NCI-H1092 treated with DMSO at 0.1 percent for 48 hours (cell line): ENCODE measurements around the gene PPP2R2D.

ENCODE experiments used
- DNase-seq: peaks from one replicate; lab custom pipeline; 2025; lab: John Stamatoyannopoulos, UW

PPP2R2D gene

DNA sequence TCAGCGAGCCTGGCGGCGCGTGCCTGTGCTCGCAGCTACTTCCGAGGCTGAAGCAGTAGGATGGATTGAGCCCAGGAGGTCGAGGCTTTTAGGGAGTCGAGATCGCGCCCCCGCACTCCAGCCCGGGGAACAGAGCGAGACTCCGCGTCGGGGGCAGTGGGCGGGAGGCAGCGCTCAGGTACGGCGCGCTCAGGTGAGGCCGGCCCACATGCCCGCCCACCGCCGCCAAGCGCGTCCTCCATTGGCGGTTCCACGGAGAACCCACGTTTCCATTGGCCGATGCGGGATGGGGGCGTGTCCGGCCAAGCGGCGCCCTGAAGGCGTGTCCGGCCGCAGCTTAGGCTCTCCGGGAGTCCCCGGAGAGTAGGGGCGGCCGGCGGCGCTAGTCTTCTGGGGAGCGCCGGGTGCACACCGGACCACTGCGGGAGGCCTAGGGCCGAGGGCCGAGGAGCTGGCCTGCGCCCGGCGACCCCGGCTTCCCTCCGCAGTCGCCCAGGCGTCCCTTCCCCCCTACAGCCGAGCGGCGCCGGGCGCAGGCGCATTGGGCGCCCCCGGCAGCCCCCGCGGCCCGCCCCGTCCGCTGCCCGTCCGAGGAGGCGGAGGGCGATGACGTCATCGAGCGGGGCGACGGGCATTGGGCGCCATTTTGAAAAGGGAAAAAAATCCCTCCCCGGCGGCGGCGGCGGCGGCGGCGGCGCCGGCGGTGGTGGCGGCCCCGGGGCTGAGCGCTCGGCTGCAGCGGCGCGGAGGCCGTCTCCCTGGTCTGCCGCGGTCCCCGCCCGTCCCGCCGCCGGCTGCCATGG lies at the start of gene PPP2R2D:
Gene PPP2R2D (plus strand): TSS at position 659 of the 803 bp plus-strand sequence. CDS start 141 bp downstream, at position 800.
- peak; percentile 83 for DNase-seq

DNA sequence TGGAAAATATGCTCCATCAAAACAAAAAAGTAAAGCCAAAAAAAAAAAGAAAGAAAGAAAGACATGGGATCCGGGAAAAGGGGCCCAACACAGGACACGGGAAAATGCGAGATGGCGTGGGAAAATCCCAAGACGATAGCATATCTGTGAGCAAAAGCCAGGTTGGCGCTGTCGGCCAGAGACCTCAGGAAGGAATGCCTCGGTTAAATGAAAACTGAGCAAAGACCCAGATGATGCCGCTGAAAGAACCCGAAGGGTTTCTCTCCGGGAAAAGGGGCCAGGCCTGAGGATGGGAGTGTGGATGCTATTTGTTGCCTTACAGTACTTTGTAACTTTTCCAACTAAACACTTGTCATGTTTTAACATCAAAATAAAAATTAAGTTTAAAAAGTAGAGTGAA lies 49.5 kb upstream of the PPP2R2D start:
- DNase-seq, result no peak

DNA sequence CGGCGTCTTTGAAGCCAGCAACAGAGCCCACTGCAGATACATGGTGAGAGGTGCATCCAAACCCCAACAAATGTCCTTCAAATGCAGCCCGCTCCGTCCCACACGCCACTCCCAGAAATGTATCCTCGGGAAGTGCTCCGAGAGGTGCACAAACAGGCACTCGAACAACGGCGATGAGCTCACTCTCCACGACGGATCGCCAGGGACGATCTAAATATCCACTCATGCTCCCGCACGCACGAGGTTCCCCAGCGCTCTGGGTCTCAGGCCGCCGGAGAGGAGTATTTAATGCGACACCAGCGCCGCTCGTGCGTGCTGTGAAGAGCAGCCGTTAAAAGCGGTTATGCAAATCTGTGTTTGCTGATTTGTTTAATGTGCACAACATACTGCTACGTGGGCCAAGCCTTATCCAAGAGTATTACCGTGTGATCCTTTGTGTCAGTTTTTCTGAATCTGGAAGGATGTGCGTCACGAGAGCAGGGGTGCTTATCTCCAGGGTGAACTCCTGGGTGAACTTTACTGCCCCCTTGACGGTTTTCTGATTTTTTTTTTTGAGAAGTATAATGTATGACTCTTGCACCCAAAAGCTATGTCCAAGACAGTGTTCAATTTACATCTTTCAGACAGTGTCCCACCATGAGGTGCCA lies 48.5 kb upstream of the PPP2R2D start:
- DNase-seq, result no peak

DNA sequence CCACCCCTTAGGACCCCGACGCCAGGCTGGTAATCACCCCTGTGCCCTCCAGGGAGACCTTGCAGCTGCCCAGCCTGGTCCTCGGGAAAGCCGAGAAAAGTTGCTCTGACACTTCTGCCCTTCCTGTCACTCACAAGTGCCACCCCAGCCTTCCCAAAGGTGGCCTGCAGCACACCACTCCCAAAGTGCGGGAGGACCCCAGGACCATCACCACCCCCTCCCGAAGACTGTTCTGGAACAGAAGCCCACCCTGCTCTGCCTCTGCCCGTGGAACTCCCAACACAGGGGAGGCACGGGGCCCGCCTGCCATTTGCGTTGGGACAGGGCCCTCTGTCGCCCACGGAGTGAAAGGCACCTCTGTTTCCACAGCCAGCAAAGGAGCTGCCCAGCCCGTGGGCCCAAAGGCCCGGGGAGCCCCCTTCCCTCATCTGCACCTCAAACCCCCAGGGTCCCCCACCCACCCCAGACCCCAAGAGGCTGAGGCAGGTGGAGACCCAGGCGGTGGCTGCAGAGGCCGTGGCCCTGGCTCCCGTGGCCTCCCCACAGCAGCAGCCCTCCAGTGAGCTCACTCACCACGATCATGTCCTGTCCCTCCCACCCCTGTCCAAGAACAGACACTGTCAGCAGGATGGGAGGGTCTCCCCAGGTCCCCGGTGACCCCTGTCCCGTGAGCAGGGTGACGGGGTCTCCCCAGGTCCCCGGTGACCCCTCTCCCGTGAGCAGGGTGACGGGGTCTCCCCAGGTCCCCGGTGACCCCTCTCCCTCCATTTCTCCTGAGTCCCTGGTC lies 47.8 kb upstream of the PPP2R2D start:
- DNase-seq, result no peak

DNA sequence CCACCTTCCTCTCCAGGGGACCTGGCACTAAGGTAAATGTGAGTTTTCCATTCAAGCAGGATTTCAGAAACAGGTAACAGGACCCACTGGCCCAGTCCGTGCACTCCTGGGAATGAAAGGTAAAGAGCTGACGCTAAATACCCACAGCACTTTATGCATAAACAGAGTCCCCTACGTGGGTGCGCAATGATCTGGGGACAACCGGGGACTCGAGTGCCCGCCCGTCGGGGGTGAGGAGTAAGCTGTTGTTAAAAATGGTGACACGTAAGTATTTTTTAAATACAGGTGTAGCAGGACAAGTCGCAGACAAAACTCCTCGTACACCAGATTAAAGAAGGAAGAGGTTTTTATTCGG lies 47.2 kb upstream of the PPP2R2D start:
- no peak for DNase-seq

DNA sequence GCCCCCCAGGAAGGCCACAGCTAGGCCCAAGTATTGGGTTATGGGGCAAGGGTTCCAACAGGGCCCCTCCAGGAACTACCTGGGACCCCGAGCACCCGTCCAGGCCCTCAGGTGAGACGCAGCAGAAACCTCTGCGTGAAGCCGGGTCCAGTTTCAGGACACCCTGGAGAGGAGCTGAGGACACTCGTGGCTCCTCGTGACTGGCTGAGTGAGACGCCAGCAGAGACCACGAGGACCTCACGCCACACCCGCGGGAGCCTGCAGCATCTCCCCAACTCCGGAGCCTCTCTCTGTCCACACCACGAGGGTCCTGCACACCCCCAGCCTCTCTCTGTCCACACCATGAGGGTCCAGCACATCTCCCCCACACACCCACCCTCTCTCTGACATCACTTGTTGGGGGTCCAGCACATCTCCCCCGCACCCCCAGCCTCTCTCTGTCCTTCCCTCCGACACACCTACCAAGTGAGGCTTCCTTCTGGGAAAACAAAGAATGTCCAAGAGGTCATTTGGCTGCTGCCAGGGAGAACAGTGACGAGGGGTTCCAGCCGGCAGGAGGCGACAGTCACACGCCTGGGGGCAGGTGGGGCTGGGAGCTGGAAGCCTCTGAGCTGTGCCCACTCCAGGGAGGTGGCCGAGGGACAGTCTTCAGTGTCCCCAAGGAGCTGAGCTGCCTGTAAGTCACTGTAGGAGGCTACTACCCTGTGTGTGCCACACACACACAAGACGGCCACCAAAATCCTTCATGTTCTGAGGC lies 46.1 kb upstream of the PPP2R2D start:
- no peak for DNase-seq

DNA sequence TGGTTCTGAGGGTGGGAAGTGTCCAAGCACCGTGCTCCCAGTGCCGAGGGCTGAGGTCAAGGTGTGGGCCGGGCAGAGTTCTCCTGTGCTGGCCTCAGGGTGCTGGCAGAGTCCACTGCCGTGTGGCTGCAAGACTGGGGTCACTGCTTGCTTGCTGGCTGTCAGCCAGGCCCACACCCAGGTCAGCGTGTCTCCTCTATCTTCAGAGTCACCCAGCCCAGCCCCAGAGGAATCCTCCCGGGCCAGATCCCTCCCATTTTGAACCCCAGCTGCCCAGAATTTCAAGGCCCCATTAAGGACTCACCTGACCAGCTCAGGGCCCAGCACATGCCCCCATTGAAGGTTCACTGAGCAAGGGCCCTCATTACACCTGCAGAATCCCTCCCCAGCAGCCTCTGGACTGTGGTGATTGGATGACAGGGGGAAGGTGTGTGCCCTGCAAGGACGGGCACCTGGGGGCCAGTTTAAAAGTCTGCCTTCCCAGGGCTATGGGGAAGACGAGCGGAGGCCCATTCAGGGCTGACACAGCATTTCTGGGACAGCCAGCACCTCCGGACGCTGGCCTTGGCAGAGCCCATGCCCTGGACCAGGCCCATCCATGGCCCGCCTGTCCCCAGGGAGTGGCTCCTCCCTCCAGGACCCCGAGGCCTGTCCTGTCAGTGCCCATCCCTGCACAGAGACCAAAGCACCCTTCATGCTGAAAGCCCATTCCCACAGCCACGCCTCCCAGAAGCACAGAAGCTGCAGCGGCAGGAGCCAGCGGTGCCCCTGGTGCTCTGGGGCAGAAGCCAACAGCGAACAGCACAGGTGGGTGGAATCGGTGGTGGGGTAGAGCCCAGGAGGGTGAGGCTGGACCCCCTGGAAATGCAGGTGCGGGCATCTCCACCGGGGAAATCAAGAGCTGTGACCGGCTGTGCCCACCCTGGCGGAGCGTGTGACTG lies 45.1 kb upstream of the PPP2R2D start:
- no peak for DNase-seq

DNA sequence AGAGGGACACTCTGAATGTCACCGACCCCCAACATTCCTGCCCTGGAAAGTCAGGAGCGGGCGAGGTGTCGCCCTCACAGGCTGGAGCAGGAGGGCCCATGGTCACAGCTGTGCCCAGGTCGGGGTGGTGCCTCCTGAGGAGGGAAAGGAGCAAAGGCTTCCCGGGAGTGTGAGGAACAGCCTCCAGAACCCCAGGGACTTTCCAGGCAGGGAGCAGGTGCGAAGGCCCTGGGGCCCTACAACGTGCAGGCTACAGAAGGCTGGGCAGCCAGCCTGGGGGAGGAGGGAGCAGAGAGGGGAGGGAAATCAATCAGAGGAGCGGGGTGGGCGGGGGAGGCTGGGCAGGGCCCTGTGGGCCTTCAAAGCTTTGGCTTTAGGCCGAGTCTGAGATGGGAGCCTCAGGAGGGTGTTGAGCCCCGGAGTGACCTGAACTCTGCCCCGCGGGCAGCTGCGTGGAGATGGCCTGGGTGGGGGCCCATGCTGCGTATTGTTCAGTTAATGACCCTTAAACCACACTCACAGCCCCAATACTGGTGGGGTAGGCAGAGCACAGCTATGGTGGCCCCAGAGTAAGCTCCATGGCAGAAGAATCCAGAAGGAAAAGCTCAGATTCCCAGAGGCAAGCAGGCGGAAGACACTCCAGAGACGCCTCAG lies 44.2 kb upstream of the PPP2R2D start:
- DNase-seq, result no peak

DNA sequence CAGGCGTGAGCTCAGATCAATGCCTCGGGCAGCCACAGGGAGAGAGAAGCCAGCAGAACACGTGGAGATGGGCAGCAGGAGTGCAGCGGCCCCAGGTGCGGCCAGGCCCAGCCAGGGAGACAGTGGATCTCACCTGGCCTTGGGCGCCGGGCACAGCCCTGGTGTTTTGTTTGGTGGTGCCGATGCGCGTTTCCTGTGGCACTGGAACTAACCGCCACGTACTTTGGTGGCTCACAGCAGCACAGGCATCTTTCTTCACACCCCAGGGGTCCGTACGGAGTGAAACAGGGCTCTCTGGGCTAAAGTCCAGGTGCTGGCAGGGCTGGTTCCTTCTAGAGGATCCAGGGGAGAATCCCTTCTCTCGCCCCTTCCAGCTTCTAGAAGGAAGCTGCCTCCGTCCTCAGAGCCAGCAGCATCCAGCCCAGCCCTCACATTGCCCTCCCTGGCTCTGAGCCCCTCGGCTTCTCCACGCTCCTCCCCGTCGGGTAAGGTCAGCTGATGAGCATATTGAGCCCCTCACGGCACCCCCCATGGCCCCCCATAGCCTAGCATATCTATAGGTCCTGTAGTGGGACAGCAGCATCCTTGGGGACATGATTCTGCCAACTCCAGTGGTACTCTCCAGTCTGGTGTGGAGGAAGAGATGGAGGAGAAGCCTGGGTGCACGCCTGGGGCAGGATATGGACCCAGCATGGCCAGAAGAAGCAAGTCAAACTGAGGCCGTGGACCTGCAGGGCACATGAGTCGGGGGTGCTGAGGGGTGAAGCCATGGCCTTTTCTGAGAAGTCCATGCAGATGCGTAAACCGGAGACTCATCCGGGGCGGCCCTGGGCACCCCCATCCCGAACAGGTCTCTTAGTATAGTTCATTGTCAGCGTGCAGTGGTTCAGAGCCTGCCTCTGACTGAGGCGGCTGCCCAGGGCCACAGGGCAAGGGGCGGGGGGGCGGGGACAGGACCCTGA lies 43.4 kb upstream of the PPP2R2D start:
- DNase-seq, result no peak

DNA sequence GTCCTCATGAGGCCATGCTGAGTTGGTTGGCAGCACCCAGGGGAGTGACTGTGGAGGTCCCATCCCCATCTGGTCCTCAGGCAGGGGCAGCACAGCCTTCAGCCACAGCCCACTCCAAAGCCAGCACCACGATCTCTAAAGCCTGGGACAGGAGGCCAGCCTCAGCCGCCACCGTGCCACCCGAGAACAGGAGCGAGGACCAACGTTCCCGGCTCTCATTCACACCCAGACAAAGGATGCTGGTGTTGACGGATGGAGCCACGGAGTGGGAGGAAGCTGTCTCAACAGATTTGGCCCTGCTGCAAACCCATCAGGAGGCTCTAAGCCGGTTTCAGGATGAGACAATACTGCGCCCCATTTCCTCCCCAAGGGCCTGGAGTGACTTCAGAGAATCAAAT lies 42.7 kb upstream of the PPP2R2D start:
- DNase-seq, result no peak

DNA sequence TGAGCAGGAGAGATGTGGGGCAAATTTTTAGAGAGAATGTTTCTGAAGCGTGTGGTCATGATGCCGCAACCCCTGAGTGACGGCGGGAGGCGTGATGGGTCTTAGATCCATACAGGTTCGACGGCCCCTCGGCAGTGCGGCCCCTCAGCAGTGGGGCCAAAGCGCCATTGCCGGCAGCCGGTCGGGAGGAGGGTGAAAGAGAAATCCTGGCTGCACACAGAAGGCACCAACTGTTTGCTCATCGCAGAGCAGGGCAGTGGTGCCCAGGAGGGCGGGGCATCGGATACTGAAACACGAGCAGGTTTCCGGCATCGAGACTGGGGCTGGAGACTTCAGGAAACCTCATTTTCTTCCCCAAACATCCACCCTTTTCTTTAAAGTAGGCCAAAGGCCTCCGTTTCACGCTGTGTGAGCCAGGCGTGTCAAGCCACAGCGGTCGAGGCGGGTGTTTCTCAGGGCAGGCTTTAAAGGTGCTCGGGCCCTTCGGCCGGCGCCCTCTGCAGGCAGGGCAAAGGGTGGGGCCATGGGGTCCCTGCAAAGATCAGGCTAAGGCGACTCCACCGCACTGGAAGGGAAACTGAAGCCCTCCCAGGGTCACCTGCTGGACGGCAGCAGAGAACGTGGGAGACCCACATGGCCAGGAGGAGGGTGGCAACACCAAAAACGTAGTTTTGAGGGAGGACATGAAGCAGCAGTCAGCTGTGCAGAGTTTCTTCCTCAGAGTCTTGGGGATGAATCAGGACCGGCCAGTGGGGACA lies 42.0 kb upstream of the PPP2R2D start:
- no peak for DNase-seq

DNA sequence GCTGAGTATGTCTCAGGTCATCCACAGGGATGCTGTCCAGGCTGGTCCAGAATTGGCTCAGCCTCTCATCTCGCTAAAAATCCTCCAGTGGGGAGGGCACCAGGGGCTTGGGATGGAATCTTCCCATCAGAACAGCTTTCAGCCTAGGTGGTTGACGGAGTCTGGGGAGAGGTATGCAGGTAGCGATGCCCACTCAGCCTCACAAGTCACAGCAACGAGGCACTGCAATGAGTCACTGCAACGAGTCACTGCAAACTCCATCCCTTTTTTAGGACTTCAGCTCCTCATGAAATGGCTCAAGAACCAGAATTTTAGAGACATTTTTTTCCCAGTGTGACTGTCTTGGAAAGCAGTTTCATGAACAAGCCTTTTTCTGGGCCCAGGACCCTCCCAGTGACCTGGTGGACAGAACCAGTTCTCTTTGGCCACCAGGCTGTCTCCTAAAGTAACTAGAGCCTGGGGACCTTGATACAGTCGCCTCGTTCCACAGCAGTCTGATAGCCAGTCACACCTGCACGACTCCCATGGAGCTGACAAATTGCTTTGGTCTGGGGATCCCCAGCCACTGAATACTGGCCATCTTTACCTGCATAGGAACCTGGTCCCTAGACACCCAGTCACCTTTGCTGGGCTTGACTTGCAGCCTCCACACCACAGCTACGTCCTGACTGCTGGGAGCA lies 41.3 kb upstream of the PPP2R2D start:
- no peak for DNase-seq

DNA sequence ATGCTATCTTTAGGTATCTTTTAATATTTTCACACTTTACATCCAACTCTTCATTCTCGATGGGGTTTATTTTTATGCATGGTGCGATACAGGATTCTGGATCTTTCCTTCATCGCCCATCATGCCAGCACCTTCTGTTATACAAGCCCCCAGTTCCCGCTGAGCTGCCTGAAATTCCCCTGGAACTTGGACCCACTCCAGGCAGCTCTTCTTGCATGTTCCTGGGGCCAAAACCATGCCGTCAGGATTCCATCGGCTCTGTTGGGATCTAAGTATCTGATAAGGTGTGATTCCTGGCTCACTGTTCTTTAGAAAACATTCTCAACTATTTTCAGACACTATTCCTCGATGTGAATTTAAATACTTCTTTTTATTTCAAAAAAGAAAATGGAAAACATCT lies 40.5 kb upstream of the PPP2R2D start:
- no peak for DNase-seq

DNA sequence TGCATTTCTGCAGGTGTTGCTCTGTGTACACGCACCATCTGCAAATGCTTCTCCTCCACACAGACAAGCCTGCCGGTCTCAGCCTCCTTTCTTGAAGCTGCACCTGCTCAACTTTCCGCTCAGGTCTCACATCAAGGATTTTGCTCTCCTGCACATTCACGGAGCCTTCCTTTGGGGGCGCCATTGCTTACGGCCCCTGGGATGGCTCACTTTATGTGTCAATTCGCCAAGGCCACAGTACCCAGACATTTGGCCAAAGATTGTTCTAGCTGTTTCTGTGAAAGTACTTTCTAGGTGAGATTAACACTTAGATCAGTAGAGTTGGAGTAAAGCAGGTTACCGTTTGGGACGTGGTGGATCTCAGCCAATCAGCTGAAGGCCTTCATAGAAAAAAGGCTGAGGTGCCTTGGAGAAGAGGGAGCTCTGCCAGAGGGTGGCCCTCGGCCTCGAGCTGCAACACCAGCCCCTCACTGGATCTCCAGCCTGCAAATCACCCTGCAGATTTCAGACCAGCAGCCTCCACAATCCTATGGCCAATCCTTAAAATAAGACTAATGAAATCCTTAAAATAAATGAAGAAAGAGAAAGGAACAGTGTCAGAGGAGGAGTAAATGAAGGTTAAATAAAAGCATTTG lies 39.9 kb upstream of the PPP2R2D start:
- no peak for DNase-seq

DNA sequence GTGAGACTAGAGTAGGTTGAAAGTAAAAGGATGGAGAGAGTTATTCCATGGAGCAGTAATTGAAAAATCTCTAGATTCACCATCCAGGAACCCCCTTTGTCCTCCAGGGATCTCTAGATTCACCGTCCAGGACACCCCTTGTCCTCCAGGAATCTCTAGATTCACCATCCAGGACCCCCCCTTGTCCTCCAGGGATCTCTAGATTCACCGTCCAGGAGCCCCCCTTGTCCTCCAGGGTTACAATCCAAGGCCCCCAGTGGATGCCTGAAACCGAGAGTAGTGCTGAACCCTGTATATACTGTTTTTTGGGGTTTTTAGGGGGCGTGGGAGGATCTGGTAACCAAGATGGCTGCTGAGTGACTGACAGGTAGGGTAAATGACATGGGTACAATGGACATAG lies 38.3 kb upstream of the PPP2R2D start:
- DNase-seq, result no peak

DNA sequence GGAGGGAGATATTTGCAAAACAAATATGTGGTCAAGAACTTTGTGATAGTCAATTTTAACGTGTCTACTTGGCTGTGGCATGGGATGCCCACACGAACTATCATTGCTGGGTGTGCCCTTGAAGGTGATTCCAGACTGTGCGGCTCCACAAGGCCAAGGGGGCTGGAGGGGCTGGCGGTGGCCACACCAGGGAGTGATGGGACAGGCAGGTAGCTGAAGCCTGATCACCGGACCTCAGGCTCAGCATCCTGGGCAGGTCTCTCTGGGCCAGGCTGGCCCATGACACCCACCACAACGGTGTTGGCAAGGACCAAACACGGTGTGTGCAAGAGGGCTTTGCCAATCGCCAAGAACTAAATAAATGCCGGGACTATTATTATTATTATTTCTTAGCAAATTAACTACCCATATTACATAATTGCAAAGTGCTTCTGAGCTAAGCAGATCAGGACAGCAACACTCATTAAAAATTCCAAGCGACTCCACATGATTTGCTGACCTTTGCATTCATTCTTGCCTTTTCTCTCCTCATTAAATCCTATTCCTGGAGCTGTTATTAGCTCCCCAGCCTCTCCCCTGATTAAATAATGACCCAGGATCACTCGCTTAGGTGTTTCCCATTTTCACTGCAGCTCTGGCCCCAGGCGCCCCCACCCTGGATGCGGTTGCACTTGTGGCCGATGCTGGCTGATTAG lies 35.4 kb upstream of the PPP2R2D start:
- no peak for DNase-seq

DNA sequence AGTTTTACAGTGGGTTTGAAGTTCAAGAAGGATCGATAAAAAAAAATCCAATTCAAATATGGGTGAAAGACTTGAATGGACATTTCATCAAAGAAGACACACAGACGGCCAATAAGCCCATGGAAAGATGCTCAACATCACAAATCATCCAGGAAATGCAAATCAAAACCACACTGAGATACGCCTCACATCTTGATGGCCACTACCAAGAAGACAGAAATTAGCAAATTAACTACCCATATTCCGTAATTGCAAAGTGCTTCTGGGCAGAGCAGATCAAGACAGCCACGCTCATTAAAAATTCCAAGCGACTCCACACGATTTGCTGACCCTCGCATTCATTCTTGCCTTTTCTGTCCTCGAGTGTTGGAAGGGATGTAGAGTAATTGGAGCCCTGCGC lies 34.1 kb upstream of the PPP2R2D start:
- no peak for DNase-seq
